HEK293 (cell line): ENCODE results near the gene NARF.

Experiments used
- CTCF ChIP-seq: fragments of 450-650 bp; formaldehyde crosslinking; IDR thresholded peaks from 2 replicates; pipeline ENCODE4 v1.5.1; 2016; ENCODE audit warnings: missing biosample characterization, missing genetic modification characterization
- ZNF174 ChIP-seq: fragments of 450-650 bp; formaldehyde crosslinking; IDR thresholded peaks from 2 replicates; pipeline ENCODE4 v1.5.0; 2017; ENCODE audit warnings: missing biosample characterization, mild to moderate bottlenecking, missing genetic modification characterization
- ZNF530 ChIP-seq: fragments of 450-650 bp; formaldehyde crosslinking; IDR thresholded peaks from 2 replicates; pipeline ENCODE4 v1.5.1; 2016; ENCODE audit warnings: low read depth, missing biosample characterization, missing genetic modification characterization
- ZNF654 ChIP-seq: fragments of 450-650 bp; formaldehyde crosslinking; IDR thresholded peaks from 2 replicates; pipeline ENCODE4 v1.5.1; 2016; ENCODE audit warnings: low read depth, missing biosample characterization, missing genetic modification characterization

- TF ChIP-seq ZNF654 (tag by site-specific recombination) (no peak), ZNF174 (no peak), ZNF530 (tag by site-specific recombination) (no peak), CTCF (no peak)
Observed at GRCh38 chr17:82440991-82441627, 17.4 kb upstream of the NARF start.
